IMR-90 (cell line): ENCODE results near the gene KCNH2. TPM values are rescaled to one million over a fixed set of nuclear protein-coding genes. Genes with fewer than 3 reads are reported as not detected.

ENCODE experiments used
- CEBPB ChIP-seq: IDR thresholded peaks from 2 replicates; pipeline ENCODE4 v1.6.1; 2012; ENCODE audit warnings: low read depth, low read length, improper control_type of control experiment
- CTCF ChIP-seq: conservative IDR thresholded peaks from 2 replicates; pipeline ENCODE4 v1.5.1; 2012; ENCODE audit warnings: mild to moderate bottlenecking, low read depth, low read length, improper control_type of control experiment
- MXI1 ChIP-seq: IDR thresholded peaks from 2 replicates; pipeline ENCODE4 v1.6.1; 2012; ENCODE audit warnings: low read depth, mild to moderate bottlenecking, low read length, moderate library complexity, borderline replicate concordance
- POLR2A ChIP-seq: IDR thresholded peaks from 2 replicates; pipeline ENCODE4 v1.6.1; 2012; ENCODE audit warnings: mild to moderate bottlenecking, low read depth, low read length
- polyA plus RNA-seq, 3 experiments: library from polyadenylated mRNA; depleted of rRNA; stranded (reverse); fragments of >200 nt; gene quantifications; 2 replicates each; pipeline ENCODE4 v1.2.3, GENCODE V29; 2012; ENCODE audit warnings: low replicate concordance in 1 of 3
- total RNA-seq: library from RNA; depleted of rRNA; stranded (reverse); fragments of >200 nt; gene quantifications from 2 replicates; pipeline ENCODE4 v1.2.3, GENCODE V29; 2012

KCNH2 gene
- total and polyA plus RNA-seq, 2 of the 4 experiments (the other 2 are of a cell fraction) = 0.90 to 2.1 TPM

- TF ChIP-seq CEBPB (no peak), MXI1 (no peak), POLR2A (no peak), CTCF (no peak)
Observed at GRCh38 chr7:150976529-150977381, 1.4 kb downstream of the KCNH2 start (continued).
